Measurements from ENCODE around the gene RGP1.

The RGP1 gene

DNA sequence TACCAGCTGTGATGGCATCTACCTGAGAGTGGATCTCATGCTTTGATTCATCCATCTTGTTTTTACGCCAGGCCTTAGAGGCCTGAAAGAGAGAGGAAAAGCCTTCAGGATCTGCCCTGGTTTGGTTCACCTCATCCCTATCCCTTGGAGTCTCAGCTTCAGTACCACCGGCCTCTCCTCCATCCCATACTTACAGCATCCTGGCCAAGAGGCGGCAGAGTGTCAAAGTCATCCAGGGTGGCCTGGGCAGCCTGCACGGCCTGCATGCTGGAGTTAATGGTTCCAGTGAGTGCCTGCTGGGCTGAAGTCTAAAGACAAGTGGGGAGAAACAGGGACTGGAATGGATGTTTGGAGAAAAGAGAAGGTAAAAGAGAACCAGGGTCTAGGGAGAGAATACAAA lies 29.5 kb upstream of the RGP1 start:
- DNase-seq (ENCODE audit: low read depth in 2 of 2) = no peak

DNA sequence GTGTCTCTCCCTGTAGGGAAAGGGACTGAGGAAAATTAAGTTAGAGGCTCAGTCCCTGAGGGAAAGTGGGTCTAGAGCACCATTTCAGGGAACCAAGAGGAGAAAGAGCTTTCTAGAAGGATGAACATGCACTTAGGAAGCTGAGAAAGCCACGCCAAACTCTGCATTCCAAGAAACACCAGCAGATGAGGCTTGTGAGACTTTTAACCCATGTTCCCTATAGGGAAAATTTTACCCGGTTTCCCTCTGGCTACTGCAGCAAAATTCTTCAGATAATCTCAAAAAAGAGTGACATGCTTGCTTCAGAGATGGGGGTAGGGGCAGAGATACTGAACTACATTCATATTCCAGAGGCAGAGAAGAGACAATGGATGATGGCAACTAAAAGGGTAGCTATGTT lies 25.7 kb upstream of the RGP1 start:
- no peak for DNase-seq (ENCODE audit: low read depth in 2 of 2)

DNA sequence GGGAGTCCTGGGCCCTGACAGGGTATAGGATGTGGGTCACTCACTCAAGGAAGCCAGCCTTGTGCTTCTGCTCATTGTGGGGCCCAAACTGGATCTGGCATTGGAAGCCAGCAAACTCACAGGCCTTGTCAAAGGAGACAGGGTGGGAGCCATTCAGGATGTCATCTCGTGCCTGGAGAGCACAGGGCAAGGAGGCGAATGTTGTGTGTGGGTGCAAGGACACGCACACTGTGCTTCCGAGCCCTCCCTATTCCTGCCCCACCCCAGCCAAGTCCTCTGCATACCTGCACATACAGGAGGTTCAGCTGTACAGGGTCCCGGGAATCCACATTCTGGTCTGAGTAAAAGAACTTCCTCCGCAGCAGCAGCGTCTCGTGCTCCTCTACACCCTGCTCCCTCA lies 25.2 kb upstream of the RGP1 start:
- DNase-seq (ENCODE audit: low read depth in 2 of 2) = no peak

DNA sequence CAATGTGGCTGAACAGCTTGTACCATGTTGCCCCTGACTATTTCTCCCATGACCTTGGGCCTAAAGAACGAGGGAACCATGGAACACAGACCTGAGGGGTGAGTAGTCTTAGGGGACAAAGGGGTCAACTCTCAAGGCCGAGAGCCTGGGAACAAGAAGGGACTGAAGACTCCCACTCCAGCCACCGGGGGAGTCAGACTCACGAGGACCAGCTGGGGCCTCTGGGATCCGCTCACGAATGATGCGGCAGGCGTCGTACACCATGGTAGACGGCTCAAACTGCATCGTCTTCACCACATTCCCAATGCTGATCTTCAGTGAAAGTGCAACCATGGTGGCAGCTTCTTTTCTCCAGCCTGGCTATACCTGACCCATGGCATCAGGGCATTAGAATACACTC lies 23.7 kb upstream of the RGP1 start:
- no peak for DNase-seq (ENCODE audit: low read depth in 2 of 2)

DNA sequence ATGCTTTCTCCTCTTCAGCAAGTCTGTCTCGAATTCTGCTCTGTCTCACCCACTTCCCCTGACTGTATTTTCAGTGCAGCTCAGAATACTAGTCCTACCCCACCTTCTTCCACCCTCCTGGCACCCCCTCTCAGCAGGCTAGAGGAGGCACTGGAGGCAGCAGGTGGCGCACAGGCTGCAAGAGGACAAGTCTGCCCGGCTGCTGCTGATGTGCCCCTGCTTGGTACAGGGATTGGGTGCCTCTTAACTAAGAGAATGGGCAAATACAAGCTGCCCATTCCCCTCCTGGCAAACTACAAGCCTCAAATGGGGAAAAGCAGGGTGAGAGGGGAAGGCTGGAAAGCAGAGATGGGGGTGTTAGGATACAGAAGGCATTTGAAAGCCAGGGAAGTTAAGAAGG lies 22.2 kb upstream of the RGP1 start:
- no peak for DNase-seq (ENCODE audit: low read depth in 2 of 2)

DNA sequence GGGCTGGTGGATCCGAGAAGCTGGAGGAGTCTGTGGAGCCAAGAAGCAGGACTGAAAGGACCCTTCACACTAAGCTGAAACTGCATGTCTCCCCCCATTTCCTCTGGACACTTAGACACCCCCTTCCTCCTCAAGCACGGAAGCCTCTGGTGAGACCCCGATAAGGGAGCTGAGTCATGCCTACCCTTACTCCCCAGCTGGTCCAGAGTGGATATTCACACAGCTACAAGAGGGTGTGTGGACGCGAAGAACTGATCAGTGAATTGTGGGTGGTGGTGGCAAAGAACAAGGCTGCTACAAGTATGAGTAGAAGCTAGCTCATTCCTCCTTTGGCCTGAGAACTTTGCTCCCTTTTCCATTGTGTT lies 21.4 kb upstream of the RGP1 start:
- no peak for DNase-seq (ENCODE audit: low read depth in 2 of 2)

DNA sequence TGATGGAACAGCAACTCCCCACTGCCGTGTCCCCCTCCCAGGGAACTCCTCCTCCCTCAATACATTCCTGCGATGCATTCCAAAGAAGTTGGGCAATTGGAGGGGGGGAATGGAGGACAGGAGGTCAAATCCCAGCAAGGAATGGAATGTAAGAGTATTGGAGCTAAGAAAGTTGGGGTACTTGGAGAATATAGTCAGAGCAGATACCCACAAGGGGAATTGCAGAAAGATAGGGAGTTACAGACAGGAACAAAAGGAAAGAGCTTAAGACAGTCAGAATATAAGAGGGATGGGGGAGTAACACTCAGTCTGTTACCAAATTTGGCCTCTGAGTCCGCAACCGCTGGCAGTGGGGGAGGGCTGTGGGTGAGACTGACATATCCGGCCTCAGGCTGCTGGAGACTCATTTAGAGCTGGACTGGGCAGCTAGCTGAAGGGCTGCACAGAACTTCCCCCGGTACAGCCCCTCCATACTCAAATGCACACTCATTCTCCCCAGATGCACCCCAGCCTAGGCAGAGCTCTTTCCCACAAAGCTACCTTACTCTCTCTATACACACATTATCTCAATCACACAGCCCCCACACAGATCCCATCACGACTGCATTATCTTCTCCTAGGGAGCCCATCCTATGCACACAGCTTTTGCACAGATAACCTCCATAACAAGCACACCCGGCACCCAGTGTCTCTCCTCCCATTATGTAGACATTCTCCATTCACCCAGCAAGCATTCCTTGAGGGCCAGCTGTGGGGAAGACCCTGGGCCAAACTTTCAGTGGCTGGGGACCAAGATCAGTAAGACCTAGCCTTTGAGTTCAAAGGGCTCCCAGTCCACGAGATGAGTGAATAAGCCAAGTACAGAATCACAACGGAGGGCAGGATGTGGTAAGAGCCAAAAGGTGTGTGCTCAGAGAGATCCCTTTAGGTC lies 20.8 kb upstream of the RGP1 start:
- peak in 1 of 2 donors; percentile 24 for DNase-seq (ENCODE audit: low read depth in 2 of 2)

DNA sequence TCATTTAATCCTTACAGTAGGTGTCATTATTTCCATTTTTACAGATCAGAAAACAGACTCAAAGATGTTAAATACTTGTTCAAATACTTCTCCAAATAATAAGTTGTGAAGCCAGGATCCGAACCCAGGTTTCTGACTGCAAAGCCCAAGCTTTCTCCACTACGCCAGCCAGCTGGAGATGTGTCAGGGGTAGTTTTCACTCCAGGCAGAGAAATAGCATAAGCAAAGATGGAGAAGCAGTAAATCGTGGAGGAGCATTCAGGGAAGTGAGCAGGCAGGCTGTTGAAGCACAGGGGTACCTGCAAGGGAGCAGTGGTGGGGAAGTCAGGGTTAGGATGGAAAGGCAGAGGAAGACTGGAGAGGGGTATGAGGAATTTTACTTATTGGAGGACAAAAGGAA lies 20.0 kb upstream of the RGP1 start:
- DNase-seq (ENCODE audit: low read depth in 2 of 2) = no peak

DNA sequence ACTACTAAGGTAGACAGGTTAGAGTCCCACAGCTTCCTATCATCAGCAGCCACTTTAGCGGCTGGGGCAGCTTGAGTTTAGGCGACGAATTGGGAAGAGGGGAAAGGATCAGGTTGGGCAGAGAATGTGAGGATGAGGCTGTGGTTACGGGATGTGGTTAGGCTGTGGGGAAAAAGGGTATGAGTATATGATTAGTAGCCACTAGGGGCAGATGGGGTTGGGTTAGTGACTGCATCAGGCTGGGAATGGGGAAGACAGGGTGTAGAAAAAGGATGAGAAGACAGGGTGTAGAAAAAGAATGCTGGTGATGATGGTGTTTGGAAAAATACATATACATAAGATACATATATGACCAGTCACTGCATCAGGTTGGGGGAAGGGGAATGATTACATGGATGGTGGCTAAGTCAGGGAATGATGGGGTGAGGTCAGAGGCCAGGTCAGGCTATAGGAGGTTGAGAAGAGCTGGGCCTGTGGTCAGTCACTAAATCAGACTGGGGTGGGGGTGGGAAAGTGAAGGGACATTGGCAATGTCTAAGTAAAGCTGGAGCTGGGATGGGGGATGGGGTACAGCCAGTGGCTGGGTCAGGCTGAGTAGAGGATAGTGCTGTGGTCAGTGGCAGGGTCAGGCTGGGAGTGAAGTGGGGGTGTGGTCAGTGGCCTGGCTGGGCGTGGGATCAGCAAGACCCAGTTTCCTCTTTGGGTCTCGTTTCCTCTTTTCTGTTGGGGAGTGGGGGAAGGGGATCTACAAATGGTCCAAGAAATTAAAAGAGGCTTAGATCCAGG lies 19.2 kb upstream of the RGP1 start:
- no peak for DNase-seq (ENCODE audit: low read depth in 2 of 2)

DNA sequence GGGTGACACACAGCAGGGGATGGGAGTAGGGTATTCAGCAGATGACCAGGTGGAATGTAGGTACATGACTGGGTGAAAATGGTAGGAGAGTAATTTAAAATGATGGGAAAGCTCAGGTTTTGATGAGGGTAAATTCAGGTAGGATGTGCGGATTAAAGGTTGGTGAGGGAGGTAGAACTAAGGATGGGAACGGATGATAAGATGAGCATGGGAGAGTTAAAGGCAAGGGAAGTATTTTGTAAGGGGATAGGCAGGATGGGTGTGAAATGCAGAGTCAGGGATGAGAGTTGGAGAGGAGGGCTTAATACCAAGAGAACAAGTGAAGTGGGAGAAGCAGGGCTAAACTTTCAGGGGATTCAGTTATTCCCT lies 18.6 kb upstream of the RGP1 start:
- no peak for DNase-seq (ENCODE audit: low read depth in 2 of 2)

DNA sequence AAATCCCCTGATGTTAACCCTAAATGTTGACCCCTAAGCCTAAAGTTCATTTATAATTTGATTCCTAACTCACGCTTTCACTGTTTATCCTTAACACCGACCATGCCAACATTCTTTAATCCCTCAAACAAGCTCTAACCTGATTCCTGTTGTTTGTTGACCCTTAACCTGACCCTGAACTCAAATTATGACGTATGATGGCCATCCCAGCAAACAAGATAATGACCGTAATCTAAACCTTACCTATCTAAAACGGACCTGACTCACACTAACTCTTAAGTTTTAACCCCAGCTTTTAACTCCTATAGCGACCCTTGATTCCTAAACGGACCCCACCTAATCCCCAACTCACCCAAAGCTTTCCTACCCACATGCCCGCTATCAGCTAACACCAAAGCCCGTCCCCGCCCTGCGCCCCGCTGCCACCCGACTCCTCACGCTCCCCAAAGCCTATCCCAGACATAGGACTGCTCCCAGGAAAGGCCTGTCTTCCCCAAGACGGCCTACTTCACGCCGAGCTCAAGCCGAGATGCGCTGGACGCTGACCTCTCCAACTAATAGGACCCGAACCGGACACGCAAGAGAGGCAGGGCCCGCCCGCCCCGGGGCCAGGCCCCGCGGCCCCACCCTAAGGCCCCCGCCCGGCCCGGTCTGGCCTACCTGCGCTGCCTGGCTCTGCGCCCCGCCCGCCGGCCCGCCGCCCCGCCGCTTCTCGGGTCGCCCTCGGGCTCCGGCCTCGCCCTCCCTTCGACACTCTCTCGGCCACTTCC lies 17.5 kb upstream of the RGP1 start:
- no peak for DNase-seq (ENCODE audit: low read depth in 2 of 2)

DNA sequence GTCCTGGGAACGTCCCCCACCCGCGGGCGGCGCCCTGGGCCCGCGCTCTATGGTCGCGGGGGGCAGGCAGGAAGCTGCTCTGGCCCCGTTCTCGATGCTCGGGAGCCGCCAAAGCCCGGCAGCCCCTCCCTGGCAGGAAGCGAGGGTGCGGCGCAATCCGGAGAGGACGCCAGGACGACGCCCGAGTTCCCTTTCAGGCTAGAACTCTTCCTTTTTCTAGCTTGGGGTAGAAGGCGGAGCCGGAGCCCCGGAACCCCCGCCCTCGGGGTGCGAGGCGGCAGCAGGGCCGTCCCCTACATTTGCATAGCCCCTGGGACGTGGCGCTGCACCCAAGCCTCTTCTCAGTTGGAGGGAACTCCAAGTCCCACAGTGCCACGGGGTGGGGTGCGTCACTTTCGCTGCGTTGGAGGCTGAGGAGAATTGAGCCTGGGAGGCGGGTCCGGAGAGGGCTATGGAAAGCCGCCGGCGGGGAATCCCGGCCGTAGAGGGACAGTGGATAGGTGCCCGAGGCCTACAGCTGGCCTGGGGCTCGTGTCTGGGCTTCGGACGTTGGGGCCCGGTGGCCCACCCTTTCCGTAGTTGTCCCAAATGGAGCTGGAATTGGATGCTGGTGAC lies 16.8 kb upstream of the RGP1 start, which contains the start of the genes CREB3 and TLN1:
TSS of gene CREB3 (plus strand) at position 482 of the 615 bp plus-strand sequence. CDS start at position 589, 107 bp downstream.
TSS of gene TLN1 (minus strand) at position 11 of the 615 bp plus-strand sequence. CDS start 6,501 bp downstream, outside the sequence.
- DNase-seq (ENCODE audit: low read depth in 2 of 2) = peak; percentile 94 to 96

DNA sequence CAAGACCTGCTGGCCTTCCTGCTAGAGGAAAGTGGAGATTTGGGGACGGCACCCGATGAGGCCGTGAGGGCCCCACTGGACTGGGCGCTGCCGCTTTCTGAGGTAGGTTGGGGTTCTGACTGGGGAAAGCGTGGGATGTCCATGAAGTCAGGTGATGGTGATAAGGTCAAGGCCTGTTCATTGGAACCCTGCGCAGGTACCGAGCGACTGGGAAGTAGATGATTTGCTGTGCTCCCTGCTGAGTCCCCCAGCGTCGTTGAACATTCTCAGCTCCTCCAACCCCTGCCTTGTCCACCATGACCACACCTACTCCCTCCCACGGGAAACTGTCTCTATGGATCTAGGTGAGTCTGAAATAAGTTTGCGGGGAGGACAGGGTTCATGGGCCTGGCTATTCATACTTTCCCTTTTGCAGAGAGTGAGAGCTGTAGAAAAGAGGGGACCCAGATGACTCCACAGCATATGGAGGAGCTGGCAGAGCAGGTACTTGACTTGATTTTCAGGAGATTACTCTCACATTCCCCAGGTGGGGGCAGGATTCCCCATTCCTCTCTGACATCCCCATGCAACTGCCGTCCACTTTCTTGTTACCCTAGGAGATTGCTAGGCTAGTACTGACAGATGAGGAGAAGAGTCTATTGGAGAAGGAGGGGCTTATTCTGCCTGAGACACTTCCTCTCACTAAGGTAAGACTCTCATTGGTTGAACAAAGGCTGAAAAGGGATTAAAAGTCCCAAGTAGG lies 16.1 kb upstream of the RGP1 start:
- DNase-seq (ENCODE audit: low read depth in 2 of 2) = no peak

DNA sequence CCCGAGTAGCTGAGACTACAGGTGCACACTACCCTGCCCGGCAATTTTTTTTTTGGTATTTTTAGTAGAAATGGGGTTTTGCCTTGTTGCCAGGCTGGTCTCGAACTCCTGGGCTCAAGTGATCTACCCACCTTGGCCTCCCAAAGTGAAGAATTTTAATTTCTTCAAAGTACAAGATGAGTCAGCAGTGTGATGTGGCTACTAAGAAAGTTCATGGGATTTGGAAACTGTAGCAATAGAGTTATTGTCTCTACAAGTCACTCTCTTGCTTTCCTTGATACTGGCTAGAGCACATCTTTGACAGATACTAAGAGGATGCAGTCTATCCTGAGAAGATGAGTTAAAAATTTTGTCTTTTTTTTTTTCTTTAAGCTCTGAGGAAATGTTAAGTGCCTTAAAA lies 15.0 kb upstream of the RGP1 start:
- no peak for DNase-seq (ENCODE audit: low read depth in 2 of 2)

DNA sequence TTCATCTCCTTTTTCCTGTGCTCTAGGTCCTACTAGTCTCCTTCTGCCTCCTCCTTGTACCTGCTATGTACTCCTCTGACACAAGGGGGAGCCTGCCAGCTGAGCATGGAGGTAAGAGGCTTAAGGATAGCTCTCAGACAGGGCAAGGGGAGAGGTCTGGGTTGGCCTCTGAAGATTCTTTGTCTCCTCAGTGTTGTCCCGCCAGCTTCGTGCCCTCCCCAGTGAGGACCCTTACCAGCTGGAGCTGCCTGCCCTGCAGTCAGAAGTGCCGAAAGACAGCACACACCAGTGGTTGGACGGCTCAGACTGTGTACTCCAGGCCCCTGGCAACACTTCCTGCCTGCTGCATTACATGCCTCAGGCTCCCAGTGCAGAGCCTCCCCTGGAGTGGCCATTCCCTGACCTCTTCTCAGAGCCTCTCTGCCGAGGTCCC lies 12.9 kb upstream of the RGP1 start:
- peak in 1 of 2 donors; percentile 46 for DNase-seq (ENCODE audit: low read depth in 2 of 2)

DNA sequence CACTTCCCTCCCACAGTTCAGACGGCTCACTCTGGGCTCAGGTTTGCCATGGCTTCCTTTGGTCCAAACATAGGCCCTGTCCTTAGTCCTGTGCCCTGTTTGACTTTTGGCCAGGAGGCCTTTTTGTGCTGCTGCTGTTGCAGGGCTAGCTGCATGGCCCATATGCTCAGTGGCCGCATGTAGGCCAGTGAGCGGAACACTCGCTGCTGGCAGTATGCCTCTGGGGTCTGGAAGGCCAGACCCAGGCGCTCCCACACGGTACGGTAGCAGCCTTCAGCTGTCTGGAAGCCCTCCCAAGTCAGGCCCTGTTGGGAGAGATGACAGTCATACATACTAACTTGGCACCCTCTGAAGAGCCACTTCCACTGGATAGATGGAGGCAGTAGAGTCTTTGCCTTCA lies 11.9 kb upstream of the RGP1 start:
- DNase-seq (ENCODE audit: low read depth in 2 of 2) = no peak

DNA sequence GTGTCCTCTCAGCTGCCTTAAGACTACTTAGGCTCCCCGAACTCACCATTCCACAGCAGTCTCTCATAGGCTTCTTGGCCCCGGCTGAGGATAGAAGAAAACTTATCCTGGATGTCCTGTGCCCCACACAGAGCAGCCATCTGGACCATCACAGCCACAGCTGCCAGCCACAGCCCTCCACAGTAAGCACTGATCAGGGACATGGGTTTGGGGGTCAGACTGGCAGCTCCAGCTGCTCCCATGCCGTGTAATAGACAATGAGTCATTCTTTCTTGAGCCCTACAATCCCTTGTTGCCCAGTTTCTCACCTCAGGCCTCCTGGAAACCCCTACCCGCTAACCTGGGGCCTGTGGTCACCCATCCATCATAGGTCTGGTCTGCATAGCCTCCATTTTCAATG lies 10.9 kb upstream of the RGP1 start:
- no peak for DNase-seq (ENCODE audit: low read depth in 2 of 2)

DNA sequence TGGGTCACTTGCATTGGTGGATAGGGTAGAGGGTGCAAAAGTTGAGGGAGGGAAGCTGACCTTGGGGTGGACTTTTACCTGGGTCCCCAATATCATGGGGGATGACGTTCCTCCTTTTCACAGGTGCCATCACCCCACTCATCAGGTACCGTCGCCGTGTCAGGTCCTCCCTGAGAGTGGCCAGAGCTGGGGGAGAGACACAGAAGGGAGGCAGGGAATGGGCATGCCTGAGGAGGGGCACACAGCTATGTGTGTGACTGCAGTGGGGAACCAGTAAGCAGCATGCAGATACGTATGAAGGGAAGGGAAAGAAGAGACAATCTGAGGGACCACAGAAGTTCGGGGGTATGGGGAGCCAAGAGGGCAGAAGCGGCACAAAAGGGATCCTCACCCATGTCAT lies 10.2 kb upstream of the RGP1 start:
- no peak for DNase-seq (ENCODE audit: low read depth in 2 of 2)

DNA sequence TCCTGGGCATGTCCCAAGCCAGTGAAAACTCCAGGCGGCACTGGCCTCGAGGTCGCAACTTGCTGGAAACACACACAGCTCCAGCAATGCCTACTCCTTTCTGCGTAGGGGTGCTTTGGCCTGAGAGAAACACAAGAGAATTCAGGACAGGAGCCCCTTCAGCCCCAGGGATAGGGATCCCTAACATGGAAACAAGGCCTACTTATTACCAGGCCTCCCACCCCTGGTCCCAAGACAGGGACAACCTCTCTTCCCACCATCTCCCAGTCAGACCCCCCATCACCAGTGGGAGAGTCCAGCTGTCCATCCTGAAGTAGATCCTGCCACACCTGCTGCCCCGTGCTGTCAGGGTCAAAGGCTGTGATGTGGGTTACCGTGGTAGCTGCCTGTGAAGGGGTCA lies 8.8 kb upstream of the RGP1 start:
- no peak for DNase-seq (ENCODE audit: low read depth in 2 of 2)

DNA sequence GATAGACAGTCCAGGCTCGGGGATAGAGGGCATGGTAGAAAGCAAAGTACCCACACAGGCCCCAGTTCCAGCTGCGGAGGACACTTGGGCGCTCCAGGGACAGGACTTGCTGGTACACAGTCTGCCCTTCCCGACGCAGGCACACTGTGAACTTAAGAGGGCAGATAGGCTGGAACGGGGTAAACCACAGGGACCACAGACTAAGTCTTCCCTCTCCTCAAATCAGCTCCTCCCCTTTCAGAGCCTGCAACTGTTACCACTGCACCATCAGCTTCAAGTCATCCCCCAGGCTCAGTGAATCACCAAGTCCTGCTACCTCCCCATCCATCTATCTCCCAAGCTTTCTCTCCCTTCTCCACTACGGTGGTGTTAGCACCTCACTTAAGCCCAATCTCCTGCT lies 7.3 kb upstream of the RGP1 start:
- no peak for DNase-seq (ENCODE audit: low read depth in 2 of 2)

DNA sequence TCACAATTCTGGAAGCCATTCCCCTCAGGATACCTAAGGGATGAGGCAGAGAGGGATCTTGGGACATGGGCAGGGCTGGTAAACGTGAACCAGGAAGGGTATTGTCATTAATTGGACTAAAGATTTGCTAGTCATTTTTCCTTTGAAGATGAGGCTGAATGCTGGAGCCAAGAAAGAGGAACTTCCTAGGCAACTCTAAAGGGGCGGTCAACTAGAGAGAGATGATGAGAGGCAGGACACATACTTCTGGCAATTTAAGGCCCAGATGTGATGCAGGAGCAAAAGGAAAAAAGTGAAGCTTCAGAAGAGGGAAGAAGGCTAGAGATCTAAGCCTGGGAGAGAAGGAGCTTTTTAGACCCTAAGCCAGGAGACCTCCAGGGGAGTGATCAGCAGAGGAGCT lies 5.6 kb upstream of the RGP1 start:
- DNase-seq (ENCODE audit: low read depth in 2 of 2) = no peak

Data from stimulated activated CD4-positive, alpha-beta T cell treated with anti-CD3 and anti-CD28 coated beads, Interleukin-4, amount 100 ng/mL, for 48 hours (primary cell).